G401 (cell line): ENCODE measurements around the gene NOP9. TPM values are rescaled to one million over a fixed set of nuclear protein-coding genes. Genes with fewer than 3 reads are reported as not detected.

Experiments used
- DNase-seq: peaks from one replicate; pipeline ENCODE4 v3.0.0-alpha.2; 2015; ENCODE audit warnings: low spot score
- in situ Hi-C: cut with HindIII; loops from 2 replicates; pipeline ENCODE4 v1.10.0; 2016; ENCODE audit warnings: low sequenced_read_pairs, mixed read lengths
- total RNA-seq: library from RNA; depleted of rRNA; stranded (reverse); fragments of >200 nt; shearing (Covaris generic); gene quantifications from 2 replicates; pipeline ENCODE4 v1.2.3, GENCODE V29; 2014

The NOP9 gene
- total RNA-seq, 1 experiment from 2014 or later: 28.7 TPM

GRCh38 chr14:24279301-24280186 lies 20.1 kb upstream of the NOP9 start:
- in situ Hi-C loops: no loop called here
- no peak for DNase-seq

- in situ Hi-C loops: no loop called here
- DNase-seq: no peak
Observed at GRCh38 chr14:24280797-24281460, 18.7 kb upstream of the NOP9 start.

DNA sequence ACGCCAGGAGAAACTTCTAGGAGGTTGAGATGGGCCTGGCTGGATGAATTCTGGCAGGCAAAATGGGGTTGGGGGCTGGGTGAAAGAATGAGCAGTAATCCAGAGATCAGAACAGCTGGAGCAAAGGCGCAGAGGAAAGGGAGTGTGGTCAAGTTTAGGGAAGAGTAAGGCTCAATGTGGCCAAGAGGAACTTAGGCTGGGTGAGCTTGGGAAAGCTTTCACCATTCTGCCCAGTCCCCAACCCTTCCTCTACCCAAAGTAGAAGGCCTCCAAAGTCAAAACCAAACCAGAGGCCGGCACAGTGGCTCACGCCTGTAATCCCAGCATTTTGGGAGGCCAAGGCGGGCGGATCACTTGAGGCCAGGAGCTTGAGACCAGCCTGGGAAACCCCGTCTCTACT lies 18.0 kb upstream of the NOP9 start:
- DNase-seq: no peak
- in situ Hi-C loops: no loop called here

- in situ Hi-C loops: no loop called here
- DNase-seq: no peak
Observed at GRCh38 chr14:24282736-24283135, 16.9 kb upstream of the NOP9 start.

DNA sequence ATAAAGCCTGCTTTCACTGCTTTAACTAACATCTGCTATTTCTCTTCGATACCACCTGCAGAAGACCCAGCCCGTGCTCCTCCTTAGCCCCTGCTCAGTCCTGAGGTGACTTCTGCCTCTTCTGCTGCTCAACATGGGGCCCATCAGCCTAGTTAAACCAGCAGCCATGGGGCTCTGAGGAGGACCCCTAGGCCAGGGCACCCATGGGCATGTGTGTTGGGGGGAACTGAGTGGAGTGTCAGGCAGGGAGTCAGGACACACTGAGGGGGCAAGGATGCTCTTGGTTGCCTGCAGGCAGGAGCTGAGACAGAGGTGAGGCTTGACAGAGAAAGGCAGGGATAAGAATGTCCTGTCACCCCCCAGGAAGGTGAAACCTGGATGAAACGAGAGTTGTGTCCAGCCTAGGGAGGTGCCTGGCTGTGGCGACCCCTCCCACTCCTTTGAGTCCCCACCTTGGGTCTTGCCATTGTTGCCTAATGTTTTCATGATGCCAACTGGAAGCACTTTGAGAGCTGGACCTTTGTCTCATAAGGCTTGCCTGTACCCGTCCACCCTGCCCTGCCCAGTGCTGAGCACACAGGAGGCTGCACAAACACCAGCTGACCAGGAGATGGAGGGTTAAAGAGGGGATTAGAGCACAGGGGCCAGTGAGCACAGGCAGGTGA lies 15.7 kb upstream of the NOP9 start:
- no peak for DNase-seq

DNA sequence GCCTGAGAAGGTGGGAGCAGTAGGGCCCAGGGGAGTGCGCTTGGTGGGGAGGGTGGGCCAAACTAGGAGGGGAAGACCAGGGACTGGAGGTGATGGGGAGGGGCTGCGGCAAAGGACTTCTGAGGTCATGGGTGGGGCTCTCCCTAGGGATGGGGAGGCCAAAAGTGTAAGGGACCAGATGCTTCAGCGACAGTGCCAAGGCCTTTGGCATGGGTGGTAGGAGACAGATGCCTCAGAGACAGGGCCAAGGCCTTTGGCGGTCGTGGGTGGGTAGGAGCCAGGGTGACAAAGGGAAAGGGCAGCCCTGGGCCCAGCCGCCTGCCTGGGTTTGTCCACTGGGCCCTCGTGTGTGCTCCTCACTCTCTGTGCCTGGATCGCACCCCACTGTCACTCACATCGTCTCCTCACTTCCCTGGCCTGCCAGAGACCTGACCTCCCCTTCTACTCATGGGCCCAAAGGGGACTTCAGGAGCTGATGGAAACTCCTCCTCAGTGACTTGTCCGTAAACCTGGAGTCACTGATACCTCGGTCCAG lies 15.1 kb upstream of the NOP9 start:
- in situ Hi-C loops: no loop called here
- DNase-seq: no peak

More for the DNA sequence above, 15.7 kb upstream of the NOP9 start:
- in situ Hi-C loops: no loop called here

- in situ Hi-C loops: no loop called here
- no peak for DNase-seq
Observed at GRCh38 chr14:24285351-24285750, 14.3 kb upstream of the NOP9 start.

DNA sequence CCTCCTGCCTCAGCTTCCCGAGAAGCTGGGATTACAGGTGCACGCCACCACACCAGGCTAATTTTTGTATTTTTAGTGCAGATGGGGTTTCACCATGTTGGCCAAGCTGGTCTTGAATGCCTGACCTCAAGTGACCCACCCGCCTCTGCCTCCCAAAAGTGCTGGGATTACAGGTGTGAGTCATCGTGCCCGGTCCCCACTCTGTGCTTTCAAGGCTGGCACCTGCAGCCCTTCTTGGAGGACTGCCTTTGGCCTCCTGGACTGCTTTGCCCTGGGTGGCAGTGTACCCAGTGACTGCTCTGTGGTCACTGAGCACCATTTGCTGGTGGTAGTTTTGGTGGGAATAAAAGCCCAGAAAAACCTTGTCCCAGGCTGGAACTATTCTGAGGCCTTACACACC lies 12.7 kb upstream of the NOP9 start:
- in situ Hi-C loops: no loop called here

DNA sequence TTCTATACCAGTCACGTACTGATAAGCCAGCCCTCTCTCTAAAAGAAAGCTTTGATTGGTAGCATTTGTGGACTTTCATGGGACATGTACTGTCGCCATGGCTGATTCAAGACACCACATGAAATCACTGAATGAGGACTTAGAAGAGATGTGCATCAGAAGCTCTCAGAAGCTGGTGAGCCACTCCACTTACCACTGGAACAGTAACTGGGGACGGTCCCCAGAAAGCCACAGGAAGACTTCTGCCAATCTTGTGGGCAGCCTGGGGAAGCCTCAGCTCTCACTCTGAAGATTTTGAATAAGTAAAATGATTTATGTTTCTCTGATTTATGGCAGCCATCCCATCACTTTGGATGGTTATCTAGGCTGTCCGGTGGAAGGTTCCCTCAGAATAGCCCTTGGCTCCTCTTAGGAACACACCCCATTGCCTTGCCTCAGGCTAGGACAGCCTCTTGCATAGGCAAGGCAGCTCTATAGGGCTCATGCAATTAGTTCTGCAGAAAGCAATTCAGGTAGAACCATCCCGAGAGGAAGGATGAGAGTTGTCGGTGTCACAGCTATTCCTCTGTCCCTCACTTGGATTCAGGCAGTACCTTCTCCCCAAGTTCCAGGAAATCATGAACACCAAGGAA lies 9.9 kb upstream of the NOP9 start:
- DNase-seq: no peak
- in situ Hi-C loops: no loop called here

More for the DNA sequence above, 12.7 kb upstream of the NOP9 start:
- no peak for DNase-seq

GRCh38 chr14:24290746-24291145 lies 8.9 kb upstream of the NOP9 start:
- in situ Hi-C loops: no loop called here
- no peak for DNase-seq

GRCh38 chr14:24291446-24292117 lies 8.1 kb upstream of the NOP9 start:
- no peak for DNase-seq
- in situ Hi-C loops: no loop called here

DNA sequence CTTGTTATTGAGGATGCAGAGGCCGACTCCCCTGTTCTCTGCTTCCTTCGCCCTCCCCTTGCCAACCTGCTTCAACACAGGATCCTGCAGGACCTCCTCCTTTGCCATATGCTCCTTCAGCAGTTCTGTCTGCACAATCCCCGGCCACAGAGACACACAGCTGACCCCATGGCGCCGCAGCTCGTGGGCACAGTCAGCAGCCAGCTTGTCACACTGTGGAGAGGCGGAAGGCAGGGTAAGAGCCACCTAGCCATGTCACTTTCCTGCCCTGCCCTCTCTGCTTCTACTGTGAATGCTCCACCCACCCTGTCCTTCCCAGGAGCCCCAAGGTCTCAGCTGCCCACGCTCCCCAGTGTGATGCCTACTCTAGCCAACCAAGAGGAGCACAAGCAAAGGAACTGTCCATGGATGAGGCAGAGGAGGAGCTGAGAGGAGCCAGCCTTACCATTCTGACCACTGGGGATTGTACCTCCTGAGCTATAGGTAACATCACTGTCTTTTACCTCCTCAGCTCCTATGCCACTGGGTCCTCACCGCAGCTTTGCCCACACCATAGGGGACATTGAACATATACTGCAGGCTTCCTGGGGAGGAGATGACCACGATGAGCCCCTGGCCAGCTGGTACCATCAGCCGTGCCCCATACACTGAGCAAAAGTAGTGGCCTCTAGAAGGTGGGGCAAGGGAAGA lies 7.4 kb upstream of the NOP9 start:
- no peak for DNase-seq
- in situ Hi-C loops: no loop called here

- in situ Hi-C loops: no loop called here
- no peak for DNase-seq
Observed at GRCh38 chr14:24293525-24293924, 6.1 kb upstream of the NOP9 start.

GRCh38 chr14:24296341-24297157 lies 3.1 kb upstream of the NOP9 start:
- peak; percentile 59 for DNase-seq
- in situ Hi-C loops: no loop called here

DNA sequence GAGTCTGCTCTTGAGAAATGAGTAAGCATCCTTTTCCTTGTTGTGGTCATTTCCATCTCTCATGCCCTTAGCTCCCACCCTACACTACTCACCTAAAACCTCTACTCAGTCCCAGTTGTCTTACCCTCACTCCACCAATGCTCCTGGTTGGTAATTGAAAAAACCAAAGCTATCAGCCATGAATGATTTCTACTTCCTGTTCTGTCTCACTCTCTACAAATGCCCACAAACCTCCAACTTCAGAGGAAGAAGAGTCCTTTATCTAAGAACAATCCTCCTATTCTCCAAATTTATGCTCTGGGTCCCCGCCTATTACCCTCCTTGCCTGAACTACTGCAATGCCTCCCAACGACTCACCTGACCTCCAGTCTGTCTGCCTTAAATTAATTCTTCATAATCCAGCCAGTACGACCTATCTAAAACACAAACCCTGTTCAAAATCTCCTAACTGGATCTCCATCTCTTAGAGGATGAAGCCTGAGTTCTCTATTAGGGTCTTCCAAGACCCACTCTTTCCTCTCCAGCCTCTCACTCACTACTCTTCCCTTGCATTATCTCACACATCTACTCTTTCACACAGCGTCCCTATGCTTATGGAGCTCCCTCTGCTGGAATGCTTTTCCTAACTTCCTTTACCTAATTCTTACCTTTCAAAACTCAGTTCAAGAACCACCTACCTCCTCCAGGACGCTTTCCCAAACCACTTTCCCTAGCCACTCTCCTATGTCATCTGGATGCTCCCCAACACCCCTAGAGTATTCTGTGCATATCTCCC lies 2.3 kb upstream of the NOP9 start:
- peak; percentile 26 for DNase-seq
- in situ Hi-C loops: no loop called here

DNA sequence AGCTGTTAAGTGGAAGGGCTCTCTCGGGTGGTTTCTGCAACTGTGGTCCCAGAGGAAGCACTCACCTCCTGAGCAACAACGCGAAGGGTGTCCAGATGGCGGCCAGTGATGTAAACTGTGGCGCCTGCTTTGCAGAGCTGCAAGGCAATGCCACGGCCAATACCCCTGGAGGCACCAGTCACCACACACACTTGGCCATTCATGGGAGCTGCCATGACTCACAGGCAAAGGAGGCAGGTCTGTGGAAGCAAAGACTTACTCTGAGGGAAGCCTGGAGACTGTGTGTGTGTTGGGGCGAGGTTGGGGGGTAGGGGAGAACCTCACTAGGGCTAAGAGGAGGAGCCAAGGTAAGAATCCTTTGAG lies 777 bp upstream of the NOP9 start:
- no peak for DNase-seq
- in situ Hi-C loops: no loop called here
